GM12891 (cell line): Measurements from ENCODE around the gene SLC26A1.

Source experiments
- POLR2AphosphoS5 ChIP-seq: IDR thresholded peaks from 2 replicates; pipeline ENCODE4 v1.6.1; 2011; ENCODE audit warnings: low read depth, low read length, control low read depth
- POU2F2 ChIP-seq: IDR thresholded peaks from 2 replicates; pipeline ENCODE4 v1.6.1; 2011; ENCODE audit warnings: low read depth, mild to moderate bottlenecking, control low read depth, low read length, moderate library complexity

- no peak for TF ChIP-seq POU2F2
- TF ChIP-seq POLR2AphosphoS5: no peak
Measured at GRCh38 chr4:1029529-1029928, 36.3 kb upstream of the SLC26A1 start.
